Measurements from ENCODE around the gene RFC3.

GRCh38 chr13:33794576-33794975 is 23.4 kb upstream of the RFC3 start:
- TF ChIP-seq POLR2A (IDR thresholded peaks at IDR 0.05), result no peak
- TF ChIP-seq, protein P1, sequence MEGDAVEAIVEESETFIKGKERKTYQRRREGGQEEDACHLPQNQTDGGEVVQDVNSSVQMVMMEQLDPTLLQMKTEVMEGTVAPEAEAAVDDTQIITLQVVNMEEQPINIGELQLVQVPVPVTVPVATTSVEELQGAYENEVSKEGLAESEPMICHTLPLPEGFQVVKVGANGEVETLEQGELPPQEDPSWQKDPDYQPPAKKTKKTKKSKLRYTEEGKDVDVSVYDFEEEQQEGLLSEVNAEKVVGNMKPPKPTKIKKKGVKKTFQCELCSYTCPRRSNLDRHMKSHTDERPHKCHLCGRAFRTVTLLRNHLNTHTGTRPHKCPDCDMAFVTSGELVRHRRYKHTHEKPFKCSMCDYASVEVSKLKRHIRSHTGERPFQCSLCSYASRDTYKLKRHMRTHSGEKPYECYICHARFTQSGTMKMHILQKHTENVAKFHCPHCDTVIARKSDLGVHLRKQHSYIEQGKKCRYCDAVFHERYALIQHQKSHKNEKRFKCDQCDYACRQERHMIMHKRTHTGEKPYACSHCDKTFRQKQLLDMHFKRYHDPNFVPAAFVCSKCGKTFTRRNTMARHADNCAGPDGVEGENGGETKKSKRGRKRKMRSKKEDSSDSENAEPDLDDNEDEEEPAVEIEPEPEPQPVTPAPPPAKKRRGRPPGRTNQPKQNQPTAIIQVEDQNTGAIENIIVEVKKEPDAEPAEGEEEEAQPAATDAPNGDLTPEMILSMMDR (IDR thresholded peaks at IDR 0.05), result no peak

All from lower leg skin (tissue), 3 donors.